K562 (cell line): ENCODE results near the gene RBBP8. TPM values are rescaled to one million over a fixed set of nuclear protein-coding genes. Genes with fewer than 3 reads are reported as not detected.

Experiments
- ATAC-seq: fragments of 200-7000 bp; cut with Tn5 transposase; 3 replicates; pipeline ENCODE4 v1.9.1; 2020; ENCODE audit warnings: moderate library complexity
- BruUV-seq: library from RNA; stranded (reverse); fragments of 400-500 nt; replicated peaks from 2 replicates; lab custom pipeline; 2021; lab: Mats Ljungman, UMichigan
- CTCF ChIA-PET: fragments of 300-600 bp; formaldehyde crosslinking; extraction: SDS; loops from one replicate; lab custom pipeline; 2021; ENCODE audit warnings: low intra/inter-chr PET ratio; lab: Yijun Ruan, JAX
- POLR2A ChIA-PET: fragments of 300-600, 350-650 bp; sonication (Branson Sonifier 250); formaldehyde crosslinking; extraction: SDS; loops from one replicate; lab custom pipeline; 2021; ENCODE audit warnings: antibody characterized with exemption, inconsistent platforms; lab: Yijun Ruan, JAX
- DNase-seq, 4 experiments: peaks; one replicate each; pipeline versions ENCODE4 v3.0.0 to v3.0.0-alpha.2; 2011 to 2018; ENCODE audit warnings: low spot score in 3 of 4, mixed read lengths in 3 of 4; ENCODE audit errors: extremely low read depth in 1 of 4
- FAIRE-seq: peaks from 2 replicates; lab custom pipeline; 2011; peaks lifted over from hg19 to GRCh38; lab: Jason Lieb, UNC
- H2AFZ ChIP-seq: 2 replicates; pipeline ENCODE4 v1.6.0; 2011; ENCODE audit warnings: low read depth, low read length, control low read depth, inconsistent platforms
- H3K27ac ChIP-seq: fragments of 200-600 bp; 3 replicates; pipeline ENCODE4 v1.8.0; 2011; ENCODE audit warnings: low read depth, mild to moderate bottlenecking, control low read depth, inconsistent platforms, low read length, moderate library complexity, mixed read lengths; ENCODE audit errors: extremely low read depth
- H3K27me3 ChIP-seq, 2 experiments: fragments of 300-600 bp in 1 of 2; 2 replicates in 1 of 2; 3 replicates in 1 of 2; pipeline versions ENCODE4 v1.6.0 to v1.8.0; 2011; ENCODE audit warnings: inconsistent platforms in 2 of 2, low read length in 2 of 2, mild to moderate bottlenecking in 1 of 2, mixed read lengths in 1 of 2, moderate library complexity in 1 of 2; ENCODE audit not compliant: control insufficient read depth in 2 of 2, insufficient read depth in 2 of 2
- H3K36me3 ChIP-seq: fragments of 300-600 bp; 3 replicates; pipeline ENCODE4 v1.8.0; 2011; ENCODE audit warnings: mild to moderate bottlenecking, low read length, inconsistent platforms; ENCODE audit not compliant: control insufficient read depth, insufficient read depth
- H3K4me1 ChIP-seq, 2 experiments: fragments of 200-600 bp in 1 of 2; replicated peaks in 1 of 2; 2 replicates in 1 of 2; 3 replicates in 1 of 2; pipeline versions ENCODE4 v1.5.1 to v1.8.0; 2011; ENCODE audit warnings: inconsistent platforms in 2 of 2, low read length in 2 of 2, mild to moderate bottlenecking in 1 of 2, mixed read lengths in 1 of 2, moderate library complexity in 1 of 2; ENCODE audit not compliant: control insufficient read depth in 2 of 2, insufficient read depth in 2 of 2
- H3K4me2 ChIP-seq: 2 replicates; pipeline ENCODE4 v1.6.1; 2011; ENCODE audit warnings: low read length, control low read depth, inconsistent platforms, mixed read lengths; ENCODE audit not compliant: insufficient read depth
- H3K4me3 ChIP-seq: fragments of 200-600 bp; sonication (generic), shearing (Covaris generic); 2 replicates; pipeline ENCODE4 v1.5.1; 2016; ENCODE audit warnings: control low read depth, inconsistent platforms
- H3K79me2 ChIP-seq: fragments of 200-600 bp; 3 replicates; pipeline ENCODE4 v1.8.0; 2011; ENCODE audit warnings: low read length, inconsistent platforms; ENCODE audit not compliant: control insufficient read depth, insufficient read depth
- H3K9ac ChIP-seq, 2 experiments: 2 replicates each; pipeline versions ENCODE4 v1.6.0 to v1.6.1; 2011; ENCODE audit warnings: low read depth in 2 of 2, low read length in 2 of 2, control low read depth in 1 of 2, inconsistent platforms in 1 of 2, mild to moderate bottlenecking in 1 of 2, mixed read lengths in 1 of 2; ENCODE audit not compliant: insufficient read depth in 1 of 2
- H3K9me1 ChIP-seq: one replicate; pipeline ENCODE4 v1.6.0; 2011; ENCODE audit warnings: inconsistent platforms, mild to moderate bottlenecking, low read length, moderate library complexity; ENCODE audit not compliant: control insufficient read depth, insufficient read depth
- H3K9me3 ChIP-seq: replicated peaks from 2 replicates; pipeline ENCODE4 v1.5.1; 2011; ENCODE audit warnings: low read depth, low read length, inconsistent platforms; ENCODE audit not compliant: control insufficient read depth, insufficient read depth
- H4K20me1 ChIP-seq: replicated peaks from 2 replicates; pipeline ENCODE4 v1.6.1; 2011; ENCODE audit warnings: low read length, inconsistent platforms, mixed read lengths; ENCODE audit not compliant: control insufficient read depth, insufficient read depth
- CBFB ChIP-seq: sonication (generic); formaldehyde crosslinking; IDR thresholded peaks from 2 replicates; pipeline ENCODE4 v1.4.0; 2020; ENCODE audit warnings: mild to moderate bottlenecking, missing genetic modification reagents
- CC2D1A ChIP-seq: fragments of 450-650 bp; IDR thresholded peaks from 2 replicates; pipeline ENCODE4 v1.6.1; 2017; ENCODE audit warnings: mild to moderate bottlenecking
- CHCHD3 ChIP-seq: fragments of 250-450 bp; sonication (Bioruptor Pico); IDR thresholded peaks from 2 replicates; pipeline ENCODE4 v2.1.2; 2022; ENCODE audit warnings: mild to moderate bottlenecking
- CSDE1 ChIP-seq, 2 experiments: fragments of 450-650 bp; IDR thresholded peaks; 2 replicates each; pipeline ENCODE4 v1.6.1; 2016; ENCODE audit warnings: mild to moderate bottlenecking in 1 of 2
- GTF2E2 ChIP-seq: fragments of 200-800 bp; sonication (Bioruptor generic); IDR thresholded peaks from 2 replicates; pipeline ENCODE4 v1.6.1; 2016; ENCODE audit warnings: missing genetic modification characterization, missing compliant biosample characterization
- KLF10 ChIP-seq: fragments of 250-450 bp; sonication (Bioruptor Pico); IDR thresholded peaks from 2 replicates; pipeline ENCODE4 v1.6.1; 2021; ENCODE audit warnings: matching md5 sums
- MCM7 ChIP-seq, 2 experiments: fragments of 450-650 bp; IDR thresholded peaks; 2 replicates each; pipeline ENCODE4 v1.6.1; 2016 to 2018
- PHF21A ChIP-seq: fragments of 450-650 bp; IDR thresholded peaks from 2 replicates; pipeline ENCODE4 v1.6.1; 2017; ENCODE audit warnings: low read depth, borderline replicate concordance
- PRPF4 ChIP-seq: fragments of 200-400 bp; formaldehyde crosslinking; IDR thresholded peaks from one replicate; pipeline ENCODE4 v1.6.1; 2017; ENCODE audit warnings: low read length, low read depth, mild to moderate bottlenecking; ENCODE audit not compliant: insufficient read depth, poor library complexity, severe bottlenecking
- SNRNP70 ChIP-seq: fragments of 200-400 bp; formaldehyde crosslinking; optimal IDR thresholded peaks from 2 replicates; pipeline ENCODE3; 2017; ENCODE audit warnings: low read depth, low read length
- SUPT5H ChIP-seq: fragments of 450-650 bp; IDR thresholded peaks from 2 replicates; pipeline ENCODE4 v1.6.1; 2016
- TAL1 ChIP-seq: fragments of 450-650 bp; IDR thresholded peaks from 2 replicates; pipeline ENCODE4 v1.6.1; 2016; ENCODE audit warnings: mild to moderate bottlenecking
- THRAP3 ChIP-seq: fragments of 450-650 bp; IDR thresholded peaks from 2 replicates; pipeline ENCODE4 v1.6.1; 2016; ENCODE audit warnings: mild to moderate bottlenecking, inconsistent platforms, borderline replicate concordance
- TOE1 ChIP-seq, 2 experiments: fragments of 450-650 bp in 1 of 2; sonication (generic) in 1 of 2; formaldehyde crosslinking in 1 of 2; IDR thresholded peaks; 2 replicates each; pipeline versions ENCODE4 v1.7.1 to v1.8.0; 2016 to 2022; ENCODE audit warnings: borderline replicate concordance in 2 of 2, mild to moderate bottlenecking in 2 of 2, antibody characterized with exemption in 1 of 2, inconsistent platforms in 1 of 2, low read depth in 1 of 2, missing genetic modification reagents in 1 of 2, moderate library complexity in 1 of 2
- ZEB2 ChIP-seq: fragments of 450-650 bp; IDR thresholded peaks from 2 replicates; pipeline ENCODE4 v1.6.1; 2016
- ZNF165 ChIP-seq: fragments of 250-450 bp; sonication (Bioruptor Pico); IDR thresholded peaks from 2 replicates; pipeline ENCODE4 v1.4.0; 2020; ENCODE audit warnings: borderline replicate concordance
- ZNF253 ChIP-seq: fragments of 250-450 bp; sonication (Bioruptor Pico); conservative IDR thresholded peaks from 2 replicates; pipeline ENCODE4 v1.6.1; 2021; ENCODE audit warnings: mild to moderate bottlenecking
- ZNF408 ChIP-seq: fragments of 250-450 bp; sonication (Bioruptor Pico); IDR thresholded peaks from 2 replicates; pipeline ENCODE4 v1.4.0; 2020; ENCODE audit warnings: low read depth, mild to moderate bottlenecking, moderate library complexity
- WGBS: fragments of 100-300 bp; shearing (Covaris generic); methylation state at CpG from one replicate; pipeline ENCODE4 v1.1.6; 2016; ENCODE audit warnings: low coverage, mixed read lengths; ENCODE audit not compliant: insufficient coverage; ENCODE audit errors: missing lambda C conversion rate; 5-methylcytosine and 5-hydroxymethylcytosine counted together
- in situ Hi-C: fragments of 300-500 bp; cut with MboI; formaldehyde crosslinking; loops from 4 replicates; pipeline ENCODE4 v1.15.0; 2018; ENCODE audit warnings: inconsistent platforms, mixed read lengths
- intact Hi-C: fragments of 100-400 bp; cut with micrococcal nuclease; formaldehyde crosslinking; loops from 2 replicates; pipeline ENCODE4 v1.14.2; 2022
- polyA plus RNA-seq, 8 experiments: library from polyadenylated mRNA; depleted of rRNA in 4 of 8; stranded (reverse) in 5 of 8; unstranded in 3 of 8; fragments of >200 nt; fragmentation: Nextera tagmentation in 2 of 8; fragmentation: Illumina TruSeq in 1 of 8; extraction: Ambion mirVana in 2 of 8; extraction: Trizol in 1 of 8; gene quantifications; 2 replicates each; pipeline versions ENCODE4 v1.2.1 to v1.2.3, GENCODE V29; 2011 to 2014; ENCODE audit warnings: inconsistent platforms in 1 of 8, missing spikeins in 1 of 8
- total RNA-seq, 7 experiments: library from RNA; depleted of rRNA in 6 of 7; stranded (reverse); fragments of >200 nt in 6 of 7; fragmentation: Illumina TruSeq in 2 of 7; extraction: Trizol in 2 of 7; gene quantifications; 2 replicates each; pipeline versions ENCODE4 v1.2.1 to v1.2.3, GENCODE V29; 2011 to 2021; ENCODE audit warnings: low replicate concordance in 1 of 7
- TF ChIP-seq, protein P1 (sequence below): sonication (generic); formaldehyde crosslinking; IDR thresholded peaks from 2 replicates; pipeline ENCODE4 v1.8.0; 2022; ENCODE audit warnings: mild to moderate bottlenecking, missing genetic modification reagents, borderline replicate concordance

Gene RBBP8
- total and polyA plus RNA-seq, 9 of the 15 experiments (the other 6 are each of a cell fraction or from before 2014, with no cell fraction given): 28.4 to 63.1 (median 48.9) TPM

DNA sequence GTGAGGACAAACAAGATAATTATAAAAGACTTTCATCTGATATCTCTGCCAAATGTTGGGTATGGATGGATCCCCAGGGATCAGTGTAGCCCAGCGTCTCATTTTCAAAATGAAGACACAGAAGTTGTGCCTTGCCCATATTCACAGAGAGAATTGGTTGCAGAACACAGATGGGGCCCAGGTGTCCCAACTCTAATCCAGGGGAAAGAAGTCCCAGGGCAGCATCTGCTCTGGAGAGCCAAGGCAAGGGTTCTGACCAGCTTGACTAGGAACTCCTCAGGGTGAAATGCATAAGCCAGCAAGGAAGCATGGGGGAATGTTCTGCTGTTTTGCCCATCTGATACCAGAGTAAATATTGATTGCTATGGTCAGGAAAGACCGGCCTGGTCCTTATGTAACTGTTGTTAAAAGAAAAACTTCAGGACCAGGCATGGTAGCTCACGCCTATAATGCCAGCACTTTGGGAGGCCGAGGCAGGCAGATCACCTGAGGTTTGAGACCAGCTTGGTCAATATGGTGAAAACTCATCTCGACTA, 133.4 kb downstream of the RBBP8 start:
- peaks cover 30 to 35% of the 10 kb centered on the region in 2 experiments; a peak in 4 of 5 replicates for H3K27me3 ChIP-seq
- H4K20me1 ChIP-seq: no peaks in the 10 kb centered on the region
- no peak overlapping the region for H3K4me3 ChIP-seq
- H3K36me3 ChIP-seq: no peaks in the 10 kb centered on the region
- TF ChIP-seq CBFB (CRISPR knock-in tag) (no peak), THRAP3 (no peak), TOE1 (IDR thresholded peaks at IDR 0.05; ENCODE audit: borderline replicate concordance) (no peak), TOE1 (CRISPR knock-in tag; IDR thresholded peaks at IDR 0.05; ENCODE audit: borderline replicate concordance, low read depth) (no peak), MCM7 (IDR thresholded peaks at IDR 0.05) (no peak), CHCHD3 (CRISPR knock-in tag) (no peak), CC2D1A (no peak), TAL1 (no peak), ZNF408 (CRISPR knock-in tag) (no peak), SUPT5H (no peak), ZNF165 (CRISPR knock-in tag) (no peak), SNRNP70 (no peak), ZEB2 (no peak), PRPF4 (no peak), KLF10 (CRISPR knock-in tag) (no peak), ZNF253 (CRISPR knock-in tag) (no peak), PHF21A (no peak), GTF2E2 (no peak), CSDE1 (IDR thresholded peaks at IDR 0.05) (no peak)
- TF ChIP-seq, protein P1, sequence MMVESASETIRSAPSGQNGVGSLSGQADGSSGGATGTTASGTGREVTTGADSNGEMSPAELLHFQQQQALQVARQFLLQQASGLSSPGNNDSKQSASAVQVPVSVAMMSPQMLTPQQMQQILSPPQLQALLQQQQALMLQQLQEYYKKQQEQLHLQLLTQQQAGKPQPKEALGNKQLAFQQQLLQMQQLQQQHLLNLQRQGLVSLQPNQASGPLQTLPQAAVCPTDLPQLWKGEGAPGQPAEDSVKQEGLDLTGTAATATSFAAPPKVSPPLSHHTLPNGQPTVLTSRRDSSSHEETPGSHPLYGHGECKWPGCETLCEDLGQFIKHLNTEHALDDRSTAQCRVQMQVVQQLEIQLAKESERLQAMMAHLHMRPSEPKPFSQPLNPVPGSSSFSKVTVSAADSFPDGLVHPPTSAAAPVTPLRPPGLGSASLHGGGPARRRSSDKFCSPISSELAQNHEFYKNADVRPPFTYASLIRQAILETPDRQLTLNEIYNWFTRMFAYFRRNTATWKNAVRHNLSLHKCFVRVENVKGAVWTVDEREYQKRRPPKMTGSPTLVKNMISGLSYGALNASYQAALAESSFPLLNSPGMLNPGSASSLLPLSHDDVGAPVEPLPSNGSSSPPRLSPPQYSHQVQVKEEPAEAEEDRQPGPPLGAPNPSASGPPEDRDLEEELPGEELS (CRISPR knock-in tag): no peak
- TF ChIP-seq, all 486 proteins: peak for 0
- Histone ChIP-seq H3K4me1 (no peaks in the 10 kb centered on the region), H3K79me2 (no peaks in the 10 kb centered on the region), H3K9ac (no peak overlapping the region), H3K9me1 (no peaks in the 10 kb centered on the region), H3K4me2 (no peak overlapping the region), H2AFZ (no peak overlapping the region), H3K27ac (no peak overlapping the region), H3K9me3 (peaks cover 4% of the 10 kb centered on the region; the same call in 1 of the 2 replicates)
- 0% methylated on average over 5 of the region's 5 CpGs for WGBS
- ChIA-PET POLR2A (interaction anchor here (0.6 kb wide), 1 partner anchor 527 kb away, joined by 3 read pairs; no protein-coding TSS in a partner anchor), CTCF (no interaction called here)
- FAIRE-seq (no peak), ATAC-seq (no peak), DNase-seq (no peak)
- no TSS peak for BruUV-seq
- intact Hi-C loops (no loop called here), in situ Hi-C loops (no loop called here)
